H9 (cell line): ENCODE data around the gene TSNAX. TPM values are rescaled to one million over a fixed set of nuclear protein-coding genes. Genes with fewer than 3 reads are reported as not detected.

Experiments used
- DNase-seq: peaks from one replicate; pipeline ENCODE4 v3.0.0-alpha.2; 2017
- H2AFZ ChIP-seq: one replicate; pipeline ENCODE4 v1.6.1; 2013; ENCODE audit warnings: mild to moderate bottlenecking, low read length, control low read depth, moderate library complexity
- H2AK5ac ChIP-seq: 2 replicates; pipeline ENCODE4 v1.6.1; 2013; ENCODE audit warnings: low read length, control low read depth, mixed read lengths; ENCODE audit not compliant: insufficient read length
- H2BK120ac ChIP-seq: one replicate; pipeline ENCODE4 v1.6.1; 2013; ENCODE audit warnings: low read depth, mild to moderate bottlenecking, low read length, control low read depth, inconsistent platforms; ENCODE audit not compliant: poor library complexity, severe bottlenecking
- H2BK12ac ChIP-seq: 2 replicates; pipeline ENCODE4 v1.6.1; 2013; ENCODE audit warnings: low read length, control low read depth, mixed read lengths, low read depth; ENCODE audit not compliant: insufficient read length
- H2BK15ac ChIP-seq: 2 replicates; pipeline ENCODE4 v1.6.1; 2013; ENCODE audit warnings: low read depth, low read length, control low read depth
- H2BK20ac ChIP-seq: one replicate; pipeline ENCODE4 v1.6.1; 2013; ENCODE audit warnings: low read depth, mild to moderate bottlenecking, low read length, control low read depth, inconsistent platforms; ENCODE audit not compliant: poor library complexity, severe bottlenecking
- H2BK5ac ChIP-seq: 2 replicates; pipeline ENCODE4 v1.6.1; 2013; ENCODE audit warnings: low read length, control low read depth, mixed read lengths; ENCODE audit not compliant: insufficient read length
- H3K14ac ChIP-seq: 2 replicates; pipeline ENCODE4 v1.6.1; 2013; ENCODE audit warnings: low read length, control low read depth; ENCODE audit not compliant: insufficient read depth
- H3K18ac ChIP-seq: 2 replicates; pipeline ENCODE4 v1.6.1; 2013; ENCODE audit warnings: low read depth, mild to moderate bottlenecking, mixed read lengths, low read length, control low read depth; ENCODE audit not compliant: insufficient read length
- H3K23ac ChIP-seq: 2 replicates; pipeline ENCODE4 v1.6.1; 2013; ENCODE audit warnings: low read length, control low read depth, mixed read lengths, low read depth; ENCODE audit not compliant: insufficient read length
- H3K23me2 ChIP-seq: 2 replicates; pipeline ENCODE4 v1.6.1; 2013; ENCODE audit warnings: low read depth, mild to moderate bottlenecking, mixed read lengths, low read length, control low read depth; ENCODE audit not compliant: insufficient read length, poor library complexity, severe bottlenecking
- H3K27ac ChIP-seq: 2 replicates; pipeline ENCODE4 v1.5.1; 2013; ENCODE audit warnings: low read length, control low read depth, mixed read lengths, low read depth; ENCODE audit not compliant: insufficient read length
- H3K27me3 ChIP-seq: 2 replicates; pipeline ENCODE4 v1.6.1; 2013; ENCODE audit warnings: low read length, control low read depth, inconsistent platforms; ENCODE audit not compliant: insufficient read depth
- H3K4ac ChIP-seq: 2 replicates; pipeline ENCODE4 v1.6.1; 2013; ENCODE audit warnings: low read depth, mild to moderate bottlenecking, control low read depth, inconsistent platforms, low read length, moderate library complexity
- H3K4me1 ChIP-seq: 2 replicates; pipeline ENCODE4 v1.6.1; 2013; ENCODE audit warnings: low read length, control low read depth, inconsistent platforms; ENCODE audit not compliant: insufficient read depth
- H3K4me2 ChIP-seq: 2 replicates; pipeline ENCODE4 v1.6.1; 2013; ENCODE audit warnings: low read length, control low read depth, mixed read lengths; ENCODE audit not compliant: insufficient read length, insufficient read depth
- H3K56ac ChIP-seq: 2 replicates; pipeline ENCODE4 v1.6.1; 2013; ENCODE audit warnings: low read depth, mild to moderate bottlenecking, mixed read lengths, low read length, control low read depth; ENCODE audit not compliant: insufficient read length
- H3K79me1 ChIP-seq: 2 replicates; pipeline ENCODE4 v1.6.1; 2013; ENCODE audit warnings: low read depth, mild to moderate bottlenecking, moderate library complexity, low read length, control low read depth, inconsistent platforms; ENCODE audit not compliant: insufficient read depth, poor library complexity, severe bottlenecking
- H3K79me2 ChIP-seq: 2 replicates; pipeline ENCODE4 v1.6.1; 2013; ENCODE audit warnings: low read length, control low read depth, inconsistent platforms; ENCODE audit not compliant: insufficient read depth
- H3K9ac ChIP-seq: 2 replicates; pipeline ENCODE4 v1.6.1; 2013; ENCODE audit warnings: low read length, control low read depth, mixed read lengths; ENCODE audit not compliant: insufficient read length; ENCODE audit errors: extremely low read depth
- H3K9me3 ChIP-seq: one replicate; pipeline ENCODE4 v1.6.1; 2013; ENCODE audit warnings: low read depth, low read length, inconsistent platforms; ENCODE audit not compliant: control insufficient read depth
- H3T11ph ChIP-seq: one replicate; pipeline ENCODE4 v1.6.1; 2013; ENCODE audit warnings: mild to moderate bottlenecking, low read length, control low read depth, inconsistent platforms
- H4K20me1 ChIP-seq: one replicate; pipeline ENCODE4 v1.6.1; 2013; ENCODE audit not compliant: control insufficient read depth, insufficient read length, insufficient read depth
- H4K5ac ChIP-seq: 2 replicates; pipeline ENCODE4 v1.6.1; 2013; ENCODE audit warnings: low read depth, mild to moderate bottlenecking, mixed read lengths, low read length, control low read depth; ENCODE audit not compliant: insufficient read length
- H4K8ac ChIP-seq: replicated peaks from 2 replicates; pipeline ENCODE4 v1.6.1; 2013; ENCODE audit warnings: low read length, control low read depth, mixed read lengths, low read depth; ENCODE audit not compliant: insufficient read length
- H4K91ac ChIP-seq: 2 replicates; pipeline ENCODE4 v1.6.1; 2013; ENCODE audit warnings: low read depth, mild to moderate bottlenecking, moderate library complexity, mixed read lengths, low read length, control low read depth; ENCODE audit not compliant: insufficient read length
- H3K27ac Mint-ChIP-seq, 3 experiments: 2 replicates in 2 of 3; 3 replicates in 1 of 3; pipeline ENCODE4 v1.8.0; 2020 to 2021; ENCODE audit warnings: mixed read lengths in 3 of 3, mild to moderate bottlenecking in 1 of 3, moderate library complexity in 1 of 3
- H3K27me3 Mint-ChIP-seq: 2 replicates; pipeline ENCODE4 v1.8.0; 2021; ENCODE audit warnings: low read depth, mild to moderate bottlenecking, moderate library complexity, mixed read lengths
- H3K36me3 Mint-ChIP-seq, 3 experiments: 2 replicates in 2 of 3; 3 replicates in 1 of 3; pipeline ENCODE4 v1.8.0; 2020 to 2021; ENCODE audit warnings: low read depth in 3 of 3, mixed read lengths in 3 of 3; ENCODE audit not compliant: insufficient read depth in 1 of 3
- H3K4me1 Mint-ChIP-seq, 2 experiments: 2 replicates each; pipeline ENCODE4 v1.8.0; 2020; ENCODE audit warnings: mixed read lengths in 2 of 2
- H3K4me3 Mint-ChIP-seq, 2 experiments: 2 replicates in 1 of 2; 3 replicates in 1 of 2; pipeline ENCODE4 v1.8.0; 2020 to 2021; ENCODE audit warnings: mild to moderate bottlenecking in 2 of 2, mixed read lengths in 2 of 2, moderate library complexity in 1 of 2
- H3K9me3 Mint-ChIP-seq, 2 experiments: 2 replicates in 1 of 2; 3 replicates in 1 of 2; pipeline ENCODE4 v1.8.0; 2020; ENCODE audit warnings: mild to moderate bottlenecking in 2 of 2, mixed read lengths in 2 of 2, moderate library complexity in 1 of 2
- WGBS: extraction: QIAGEN DNeasy Blood & Tissue Kit; methylation state at CpG from one replicate; pipeline ENCODE4 v1.1.7; 2013; ENCODE audit warnings: missing lambda C conversion rate, low lambda C conversion rate, mixed read lengths; ENCODE audit not compliant: insufficient read length; ENCODE audit errors: extremely low coverage; 5-methylcytosine and 5-hydroxymethylcytosine counted together
- total RNA-seq: library from RNA; stranded (reverse); gene quantifications from 2 replicates; pipeline ENCODE4 v1.2.1, GENCODE V29; 2021
- TF ChIP-seq, protein P1 (sequence below): fragments of 200-600 bp; sonication (generic); conservative IDR thresholded peaks from 3 replicates; pipeline ENCODE4 v1.8.0; 2021; ENCODE audit warnings: antibody characterized with exemption, mild to moderate bottlenecking

Gene TSNAX
- total RNA-seq, 1 experiment from 2014 or later: 39.9 TPM

DNA sequence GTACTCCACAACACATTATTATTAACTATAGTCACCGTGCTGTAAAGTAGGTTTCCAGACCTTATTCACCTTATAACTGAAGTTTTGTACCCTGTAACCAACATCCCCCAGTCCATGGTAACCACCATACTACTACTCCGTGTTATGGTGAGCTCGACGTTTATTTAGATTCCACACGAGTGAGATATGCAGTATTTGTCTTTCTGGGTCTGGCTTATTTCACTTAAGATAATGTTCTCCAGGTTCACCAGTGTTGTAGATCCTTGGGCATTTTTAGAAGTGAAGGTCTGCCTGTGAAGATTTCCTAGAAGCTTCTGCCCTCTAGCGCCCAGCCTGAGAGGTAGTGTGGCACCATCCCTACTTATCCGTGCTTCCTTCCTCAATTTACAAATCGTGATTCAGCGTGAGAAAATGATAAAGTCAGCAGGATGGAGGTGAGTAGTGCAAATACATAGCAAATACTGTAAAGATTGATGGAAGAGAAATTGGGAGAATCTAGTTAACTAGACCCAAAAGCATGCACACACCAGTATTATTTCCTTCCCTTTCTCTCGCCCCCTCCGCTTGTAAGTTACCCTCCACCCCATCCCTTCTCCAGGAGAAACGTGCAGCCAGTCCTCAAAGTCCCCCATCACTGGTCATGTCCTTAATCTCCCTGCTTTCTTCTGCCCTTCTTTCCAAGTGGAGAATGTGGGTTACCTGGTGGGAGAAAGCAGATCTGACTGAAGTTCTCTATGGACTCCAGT lies 62.2 kb downstream of the TSNAX start:
- no peaks in the 10 kb centered on the region for H3K9me3 Mint-ChIP-seq
- H3K23ac ChIP-seq: no peak overlapping the region
- no peak overlapping the region for H3K4me2 ChIP-seq
- H3K9ac ChIP-seq: no peak overlapping the region
- H3T11ph ChIP-seq: no peak overlapping the region
- no peak overlapping the region for H4K5ac ChIP-seq
- H3K9me3 ChIP-seq: no peaks in the 10 kb centered on the region
- H2AK5ac ChIP-seq: no peak overlapping the region
- H3K4me1 Mint-ChIP-seq: peaks cover 0 to under 1% of the 10 kb centered on the region in 2 experiments; a peak in 1 of 4 replicates
- H4K20me1 ChIP-seq: no peaks in the 10 kb centered on the region
- no peak overlapping the region for H2BK12ac ChIP-seq
- H3K18ac ChIP-seq: no peak overlapping the region
- no peak overlapping the region for H3K14ac ChIP-seq
- H2BK20ac ChIP-seq: no peak overlapping the region
- no peak overlapping the region for H4K8ac ChIP-seq
- no peak overlapping the region for H4K91ac ChIP-seq
- TF ChIP-seq, protein P1, sequence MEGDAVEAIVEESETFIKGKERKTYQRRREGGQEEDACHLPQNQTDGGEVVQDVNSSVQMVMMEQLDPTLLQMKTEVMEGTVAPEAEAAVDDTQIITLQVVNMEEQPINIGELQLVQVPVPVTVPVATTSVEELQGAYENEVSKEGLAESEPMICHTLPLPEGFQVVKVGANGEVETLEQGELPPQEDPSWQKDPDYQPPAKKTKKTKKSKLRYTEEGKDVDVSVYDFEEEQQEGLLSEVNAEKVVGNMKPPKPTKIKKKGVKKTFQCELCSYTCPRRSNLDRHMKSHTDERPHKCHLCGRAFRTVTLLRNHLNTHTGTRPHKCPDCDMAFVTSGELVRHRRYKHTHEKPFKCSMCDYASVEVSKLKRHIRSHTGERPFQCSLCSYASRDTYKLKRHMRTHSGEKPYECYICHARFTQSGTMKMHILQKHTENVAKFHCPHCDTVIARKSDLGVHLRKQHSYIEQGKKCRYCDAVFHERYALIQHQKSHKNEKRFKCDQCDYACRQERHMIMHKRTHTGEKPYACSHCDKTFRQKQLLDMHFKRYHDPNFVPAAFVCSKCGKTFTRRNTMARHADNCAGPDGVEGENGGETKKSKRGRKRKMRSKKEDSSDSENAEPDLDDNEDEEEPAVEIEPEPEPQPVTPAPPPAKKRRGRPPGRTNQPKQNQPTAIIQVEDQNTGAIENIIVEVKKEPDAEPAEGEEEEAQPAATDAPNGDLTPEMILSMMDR: peak; percentile 82
- no peak overlapping the region for H2BK15ac ChIP-seq
- H3K27ac Mint-ChIP-seq: no peak overlapping the region
- no peak overlapping the region for H2BK120ac ChIP-seq
- no peak overlapping the region for H3K27ac ChIP-seq
- no CpG with 5 or more reads among the region's 12 CpGs for WGBS
- H3K79me1 ChIP-seq: no peaks in the 10 kb centered on the region
- H3K36me3 Mint-ChIP-seq: no peaks in the 10 kb centered on the region
- no peaks in the 10 kb centered on the region for H3K4me1 ChIP-seq
- no peaks in the 10 kb centered on the region for H3K23me2 ChIP-seq
- H3K4ac ChIP-seq: no peak overlapping the region
- peak; percentile 58 for DNase-seq
- no peak overlapping the region for H2AFZ ChIP-seq
- H3K27me3 ChIP-seq: no peaks in the 10 kb centered on the region
- H3K4me3 Mint-ChIP-seq: no peak overlapping the region
- no peaks in the 10 kb centered on the region for H3K79me2 ChIP-seq
- H3K27me3 Mint-ChIP-seq: no peaks in the 10 kb centered on the region
- H3K56ac ChIP-seq: no peak overlapping the region
- no peak overlapping the region for H2BK5ac ChIP-seq
